GM13976 (cell line): ENCODE measurements around the gene TUBA4A.

ENCODE experiments used
- DNase-seq: peaks from one replicate; pipeline ENCODE4 v3.0.0; 2012; ENCODE audit warnings: low spot score
- in situ Hi-C: fragments of 300-500 bp; cut with MboI; formaldehyde crosslinking; loops from one replicate; pipeline ENCODE4 v1.12.0; 2022; ENCODE audit warnings: low sequenced_read_pairs, mixed read lengths, inconsistent platforms; ENCODE audit not compliant: unreplicated experiment
- TF ChIP-seq, protein P1 (sequence below): IDR thresholded peaks from 2 replicates; pipeline ENCODE4 v1.5.1; 2012; ENCODE audit warnings: borderline replicate concordance, mild to moderate bottlenecking; ENCODE audit not compliant: insufficient read depth; ENCODE audit errors: extremely low read depth, missing control alignments, control extremely low read depth

TUBA4A gene

DNA sequence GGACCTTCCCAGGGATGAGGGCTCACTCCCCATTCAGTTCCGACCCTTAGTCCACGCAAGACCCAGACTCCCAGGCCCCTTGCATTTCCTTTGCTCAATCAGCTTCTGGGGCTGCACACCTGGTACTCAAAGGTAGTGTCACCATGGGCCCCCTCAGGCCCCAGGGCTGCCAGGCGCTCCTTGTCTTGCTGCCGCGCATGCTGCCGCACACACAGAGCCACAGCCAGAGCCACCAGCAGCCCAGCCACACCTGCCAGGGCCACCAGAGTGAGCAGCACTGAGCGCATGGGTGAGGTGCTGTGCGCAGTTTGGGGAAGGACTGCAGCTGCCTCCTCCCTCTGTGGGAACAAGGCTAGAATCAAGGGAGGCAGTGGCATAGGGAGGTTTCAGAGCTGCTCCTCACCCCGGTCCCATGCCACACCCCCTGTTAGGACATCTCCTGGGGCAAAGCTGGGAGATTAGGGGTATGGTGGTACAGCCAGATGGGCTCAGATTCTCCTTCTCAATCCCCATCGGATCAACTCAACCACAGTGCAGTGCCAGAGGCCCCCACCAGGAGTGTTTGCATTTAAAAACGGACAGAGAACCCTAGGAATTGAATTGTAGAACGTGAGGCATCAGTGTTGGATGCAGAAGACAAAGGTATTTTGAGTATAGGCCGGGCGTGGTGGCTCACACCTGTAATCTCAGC lies 44.2 kb upstream of the TUBA4A start:
- DNase-seq = peak; percentile 23
- in situ Hi-C loops = loop anchor here (25.0 kb wide), 1 partner anchor 136 kb away; the partner anchor contains the start of genes NHEJ1 and SLC23A3
- TF ChIP-seq, protein P1, sequence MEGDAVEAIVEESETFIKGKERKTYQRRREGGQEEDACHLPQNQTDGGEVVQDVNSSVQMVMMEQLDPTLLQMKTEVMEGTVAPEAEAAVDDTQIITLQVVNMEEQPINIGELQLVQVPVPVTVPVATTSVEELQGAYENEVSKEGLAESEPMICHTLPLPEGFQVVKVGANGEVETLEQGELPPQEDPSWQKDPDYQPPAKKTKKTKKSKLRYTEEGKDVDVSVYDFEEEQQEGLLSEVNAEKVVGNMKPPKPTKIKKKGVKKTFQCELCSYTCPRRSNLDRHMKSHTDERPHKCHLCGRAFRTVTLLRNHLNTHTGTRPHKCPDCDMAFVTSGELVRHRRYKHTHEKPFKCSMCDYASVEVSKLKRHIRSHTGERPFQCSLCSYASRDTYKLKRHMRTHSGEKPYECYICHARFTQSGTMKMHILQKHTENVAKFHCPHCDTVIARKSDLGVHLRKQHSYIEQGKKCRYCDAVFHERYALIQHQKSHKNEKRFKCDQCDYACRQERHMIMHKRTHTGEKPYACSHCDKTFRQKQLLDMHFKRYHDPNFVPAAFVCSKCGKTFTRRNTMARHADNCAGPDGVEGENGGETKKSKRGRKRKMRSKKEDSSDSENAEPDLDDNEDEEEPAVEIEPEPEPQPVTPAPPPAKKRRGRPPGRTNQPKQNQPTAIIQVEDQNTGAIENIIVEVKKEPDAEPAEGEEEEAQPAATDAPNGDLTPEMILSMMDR = no peak

- TF ChIP-seq, protein P1 = no peak
- in situ Hi-C loops = loop anchor here (25.0 kb wide), 1 partner anchor 135 kb away; the partner anchor contains the start of genes NHEJ1 and SLC23A3
- peak; percentile 22 for DNase-seq
Measured at GRCh38 chr2:219296631-219297391, 43.1 kb upstream of the TUBA4A start.

DNA sequence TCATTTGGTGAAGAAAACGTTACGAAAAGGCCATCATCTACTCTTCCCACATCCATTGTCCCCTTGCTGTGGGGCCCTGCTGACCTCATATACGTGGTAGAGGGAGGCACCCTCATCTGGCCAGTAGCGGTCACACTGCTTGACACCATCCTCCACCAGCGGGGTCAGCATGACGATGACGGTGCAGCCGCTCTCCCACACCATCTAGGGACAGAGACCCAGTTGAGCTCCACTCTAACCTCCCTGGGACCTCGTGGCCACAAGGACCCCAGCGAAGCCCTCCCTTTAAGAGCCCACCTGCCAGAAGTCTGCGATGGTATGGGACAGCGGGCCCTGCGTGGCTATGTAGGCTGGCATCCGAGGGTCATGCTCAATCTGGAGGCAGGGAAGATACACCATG lies 42.4 kb upstream of the TUBA4A start:
- DNase-seq = no peak
- in situ Hi-C loops = loop anchor here (25.0 kb wide), 1 partner anchor 134 kb away; the partner anchor contains the start of genes NHEJ1 and SLC23A3
- TF ChIP-seq, protein P1 = no peak

DNA sequence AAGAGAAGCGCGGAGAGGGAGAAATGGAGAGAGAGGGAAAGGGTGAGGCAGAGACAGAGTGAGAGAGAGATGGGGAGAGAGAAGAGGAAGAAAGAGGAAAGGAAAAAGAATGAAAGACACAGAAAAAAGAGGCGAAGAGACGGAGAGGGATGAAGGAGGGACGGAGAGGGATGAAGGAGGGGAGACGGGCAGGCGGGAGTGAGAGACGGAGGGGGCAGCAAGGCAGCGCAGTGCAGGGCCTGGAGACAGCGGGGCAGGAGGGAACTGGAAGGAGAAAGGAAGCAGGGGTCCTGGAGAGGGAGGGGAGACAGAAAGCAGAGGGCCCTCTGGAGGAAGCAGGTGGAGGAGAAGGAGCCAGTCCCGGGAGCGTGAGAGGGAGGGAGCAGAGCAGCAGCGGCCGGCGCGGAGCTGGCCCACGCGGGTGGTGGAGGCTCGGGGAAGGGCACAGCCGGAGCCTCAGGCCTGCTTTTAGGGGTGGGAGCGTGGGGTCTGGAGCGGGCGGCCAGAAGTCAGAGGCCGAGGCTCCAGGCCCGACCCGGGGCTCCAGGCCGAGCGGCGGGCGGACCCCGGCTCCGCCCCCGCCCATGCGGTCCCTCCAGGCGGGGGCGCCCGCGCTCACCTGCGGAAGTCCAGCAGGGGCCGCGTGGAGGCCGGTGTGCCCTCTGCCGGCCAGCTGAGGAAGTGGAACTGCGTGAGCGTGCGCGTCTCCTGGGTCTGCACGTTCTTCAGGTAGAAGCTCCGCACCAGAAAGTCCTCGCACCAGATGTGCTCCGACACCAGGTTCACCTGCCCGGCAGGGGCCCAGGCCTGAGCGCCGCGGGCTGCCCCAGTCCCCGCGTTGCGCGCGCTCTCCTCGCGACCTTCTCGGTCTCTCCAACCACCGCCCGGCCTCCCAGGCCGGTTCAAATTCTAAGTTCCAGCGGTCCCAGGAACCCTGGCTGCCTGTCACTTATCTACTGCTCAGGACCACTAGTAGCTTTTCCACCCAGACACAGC lies 40.9 kb upstream of the TUBA4A start:
- TF ChIP-seq, protein P1 = peak; percentile 100
- in situ Hi-C loops = loop anchor here (25.0 kb wide), 1 partner anchor 132 kb away; the partner anchor contains the start of genes NHEJ1 and SLC23A3
- peak; percentile 99 for DNase-seq

DNA sequence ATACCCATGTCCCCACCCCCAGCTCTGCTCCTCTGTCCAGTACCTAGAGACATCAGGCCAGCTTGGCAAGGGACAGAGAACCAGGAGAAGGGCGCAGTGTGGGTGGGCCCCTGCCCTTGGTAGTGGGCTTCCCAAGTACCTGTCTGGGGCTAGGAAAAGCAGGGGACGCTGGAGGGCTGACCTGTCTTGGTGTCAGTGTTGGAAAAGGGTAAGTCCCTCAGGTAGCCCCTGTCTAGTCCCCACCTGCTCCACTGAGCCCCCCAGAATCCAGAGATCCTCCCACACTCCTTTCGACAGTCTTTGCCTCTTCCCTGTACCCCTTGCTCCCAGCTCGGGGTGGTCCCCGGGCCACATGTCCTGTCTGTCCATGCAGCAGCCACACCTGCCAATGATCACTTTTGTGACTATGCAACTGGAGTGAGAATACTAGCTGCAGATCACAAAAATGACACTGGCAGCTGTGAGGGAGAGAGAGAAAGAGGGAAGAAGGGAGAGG lies 40.1 kb upstream of the TUBA4A start:
- TF ChIP-seq, protein P1 = no peak
- in situ Hi-C loops = loop anchor here (25.0 kb wide), 1 partner anchor 131 kb away; the partner anchor contains the start of genes NHEJ1 and SLC23A3
- DNase-seq = peak; percentile 25

DNA sequence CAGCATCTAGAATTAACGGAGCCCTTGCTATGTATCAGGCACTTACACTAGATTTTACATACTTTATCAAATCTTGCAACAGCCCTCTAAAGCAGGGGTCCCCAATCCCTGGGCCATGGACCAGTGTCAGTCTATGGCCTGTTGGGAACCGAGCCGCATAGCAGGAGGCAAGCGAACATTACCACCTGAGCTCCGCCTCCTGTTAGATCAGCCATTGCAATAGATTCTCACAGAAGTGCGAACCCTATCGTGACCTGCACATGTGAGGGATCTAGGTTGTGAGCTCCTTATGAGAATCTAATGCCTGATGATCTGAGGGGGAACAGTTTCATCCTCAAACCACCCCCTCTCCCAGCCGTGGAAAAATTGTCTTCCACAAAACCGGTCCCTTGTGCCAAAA lies 38.9 kb upstream of the TUBA4A start:
- no peak for DNase-seq
- in situ Hi-C loops = loop anchor here (25.0 kb wide), 1 partner anchor 130 kb away; the partner anchor contains the start of genes NHEJ1 and SLC23A3
- TF ChIP-seq, protein P1 = no peak
